Uterus (tissue), 2 donors: ENCODE results near the gene SRPK2.

Experiments used
- CTCF ChIP-seq, 4 experiments: fragments of 200-600 bp in 2 of 4; fragments of 450-650 bp in 2 of 4; sonication (generic) in 2 of 4; IDR thresholded peaks; one replicate each; pipeline ENCODE4 v1.5.1; 2016 to 2019; ENCODE audit warnings: antibody characterized with exemption in 4 of 4, mild to moderate bottlenecking in 2 of 4, moderate library complexity in 1 of 4
- POLR2A ChIP-seq, 2 donors: fragments of 450-650 bp; IDR thresholded peaks; one replicate each; pipeline ENCODE4 v1.6.1; 2016; ENCODE audit warnings: antibody characterized with exemption in 2 of 2, mild to moderate bottlenecking in 1 of 2, moderate library complexity in 1 of 2

- TF ChIP-seq CTCF (IDR thresholded peaks at IDR 0.05) (no peak), POLR2A (IDR thresholded peaks at IDR 0.05) (no peak)
Observed at GRCh38 chr7:105367458-105367857, 21.3 kb downstream of the SRPK2 start.
